ENCODE data around the gene CCNY.
"Not testable (repeated sequence)": the region's sequence is repeated elsewhere in the genome, so short reads cannot be mapped to it uniquely, and the experiment has no call there.

DNA sequence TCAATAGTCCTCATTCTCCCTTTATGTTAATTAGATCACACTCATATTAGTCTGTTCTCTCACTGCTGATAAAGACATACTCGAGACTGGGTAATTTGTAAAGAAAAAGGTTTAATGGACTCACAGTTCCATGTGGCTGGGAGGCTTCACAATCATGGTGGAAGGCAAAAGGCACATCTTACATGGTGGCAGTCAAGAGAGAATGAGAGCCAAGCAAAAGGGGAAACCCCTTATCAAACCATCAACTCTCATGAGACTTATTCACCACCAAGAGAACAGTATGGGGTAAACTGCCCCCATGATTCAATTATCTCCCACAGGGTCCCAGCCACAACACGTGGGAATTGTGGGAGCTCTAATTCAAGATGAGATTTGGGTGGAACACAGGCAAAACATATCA lies 22.2 kb upstream of the CCNY start:
- TF ChIP-seq, protein P1, sequence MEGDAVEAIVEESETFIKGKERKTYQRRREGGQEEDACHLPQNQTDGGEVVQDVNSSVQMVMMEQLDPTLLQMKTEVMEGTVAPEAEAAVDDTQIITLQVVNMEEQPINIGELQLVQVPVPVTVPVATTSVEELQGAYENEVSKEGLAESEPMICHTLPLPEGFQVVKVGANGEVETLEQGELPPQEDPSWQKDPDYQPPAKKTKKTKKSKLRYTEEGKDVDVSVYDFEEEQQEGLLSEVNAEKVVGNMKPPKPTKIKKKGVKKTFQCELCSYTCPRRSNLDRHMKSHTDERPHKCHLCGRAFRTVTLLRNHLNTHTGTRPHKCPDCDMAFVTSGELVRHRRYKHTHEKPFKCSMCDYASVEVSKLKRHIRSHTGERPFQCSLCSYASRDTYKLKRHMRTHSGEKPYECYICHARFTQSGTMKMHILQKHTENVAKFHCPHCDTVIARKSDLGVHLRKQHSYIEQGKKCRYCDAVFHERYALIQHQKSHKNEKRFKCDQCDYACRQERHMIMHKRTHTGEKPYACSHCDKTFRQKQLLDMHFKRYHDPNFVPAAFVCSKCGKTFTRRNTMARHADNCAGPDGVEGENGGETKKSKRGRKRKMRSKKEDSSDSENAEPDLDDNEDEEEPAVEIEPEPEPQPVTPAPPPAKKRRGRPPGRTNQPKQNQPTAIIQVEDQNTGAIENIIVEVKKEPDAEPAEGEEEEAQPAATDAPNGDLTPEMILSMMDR (IDR thresholded peaks at IDR 0.05) = not testable (repeated sequence)
- not testable (repeated sequence) for TF ChIP-seq POLR2A (IDR thresholded peaks at IDR 0.05)

Measured in Peyer's patch (tissue), 4 donors.